Tibial nerve (tissue), 4 donors: ENCODE data around the gene MON2.

Experiments
- EP300 ChIP-seq, 2 donors: sonication (generic); formaldehyde crosslinking; IDR thresholded peaks; one replicate each; pipeline ENCODE4 v1.6.1; 2017; ENCODE audit warnings: antibody characterized with exemption in 2 of 2, mild to moderate bottlenecking in 1 of 2
- POLR2A ChIP-seq, 2 donors: fragments of 450-650 bp; IDR thresholded peaks; one replicate each; pipeline ENCODE4 v1.6.1; 2017; ENCODE audit warnings: antibody characterized with exemption in 2 of 2, mild to moderate bottlenecking in 2 of 2, moderate library complexity in 2 of 2
- TF ChIP-seq, protein P1 (sequence below), 5 experiments: fragments of 200-600 bp in 3 of 5; fragments of 450-650 bp in 2 of 5; sonication (generic) in 3 of 5; IDR thresholded peaks; one replicate each; pipeline ENCODE4 v1.5.1; 2016 to 2019; ENCODE audit warnings: antibody characterized with exemption in 5 of 5, mild to moderate bottlenecking in 3 of 5, moderate library complexity in 2 of 5

DNA sequence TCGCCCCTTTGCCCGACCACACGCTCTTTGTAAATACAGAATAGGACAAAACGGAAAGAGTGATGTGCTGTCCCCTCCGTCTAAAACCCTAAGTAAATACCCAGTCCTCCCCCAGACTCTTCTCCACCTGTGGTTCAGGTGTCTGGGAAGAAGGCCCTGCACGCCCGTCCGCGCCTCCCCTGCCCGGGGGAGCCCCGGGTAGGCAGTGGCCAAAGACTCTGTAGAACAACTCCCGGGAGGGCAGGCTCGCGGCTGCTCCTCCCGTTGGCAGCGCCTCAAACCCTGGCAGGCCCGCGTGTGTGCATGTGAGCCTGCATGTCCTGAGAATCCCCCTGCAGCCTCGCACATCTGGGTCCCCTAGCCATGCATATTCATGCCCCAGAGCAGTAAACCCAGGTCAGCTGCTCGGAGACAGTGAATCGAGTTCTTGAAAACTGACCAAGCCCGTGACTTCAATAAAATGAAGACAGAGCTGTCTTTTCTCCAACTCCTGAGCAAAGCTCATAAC, 165.8 kb downstream of the MON2 start:
- TF ChIP-seq, protein P1, sequence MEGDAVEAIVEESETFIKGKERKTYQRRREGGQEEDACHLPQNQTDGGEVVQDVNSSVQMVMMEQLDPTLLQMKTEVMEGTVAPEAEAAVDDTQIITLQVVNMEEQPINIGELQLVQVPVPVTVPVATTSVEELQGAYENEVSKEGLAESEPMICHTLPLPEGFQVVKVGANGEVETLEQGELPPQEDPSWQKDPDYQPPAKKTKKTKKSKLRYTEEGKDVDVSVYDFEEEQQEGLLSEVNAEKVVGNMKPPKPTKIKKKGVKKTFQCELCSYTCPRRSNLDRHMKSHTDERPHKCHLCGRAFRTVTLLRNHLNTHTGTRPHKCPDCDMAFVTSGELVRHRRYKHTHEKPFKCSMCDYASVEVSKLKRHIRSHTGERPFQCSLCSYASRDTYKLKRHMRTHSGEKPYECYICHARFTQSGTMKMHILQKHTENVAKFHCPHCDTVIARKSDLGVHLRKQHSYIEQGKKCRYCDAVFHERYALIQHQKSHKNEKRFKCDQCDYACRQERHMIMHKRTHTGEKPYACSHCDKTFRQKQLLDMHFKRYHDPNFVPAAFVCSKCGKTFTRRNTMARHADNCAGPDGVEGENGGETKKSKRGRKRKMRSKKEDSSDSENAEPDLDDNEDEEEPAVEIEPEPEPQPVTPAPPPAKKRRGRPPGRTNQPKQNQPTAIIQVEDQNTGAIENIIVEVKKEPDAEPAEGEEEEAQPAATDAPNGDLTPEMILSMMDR (IDR thresholded peaks at IDR 0.05): no peak
- TF ChIP-seq EP300 (IDR thresholded peaks at IDR 0.05) (no peak), POLR2A (IDR thresholded peaks at IDR 0.05) (no peak)
